Measurements from ENCODE around the gene C16orf54. TPM values are rescaled to one million over a fixed set of nuclear protein-coding genes. Genes with fewer than 3 reads are reported as not detected.
A peak's percentile ranks its signal among the peaks of the same experiment; 100 is the strongest.
"Not testable (repeated sequence)": the region's sequence is repeated elsewhere in the genome, so short reads cannot be mapped to it uniquely, and the experiment has no call there.

Gene C16orf54
- total RNA-seq, 4 donors from 2014 or later = 0.34 to 1.1 TPM; not detected in 2

- no peaks in the 10 kb centered on the region for H3K27me3 ChIP-seq
- H3K4me1 ChIP-seq = peaks cover 8% of the 10 kb centered on the region
- 42% methylated on average over 17 of the region's 17 CpGs for WGBS
- no peak overlapping the region for H3K4me3 ChIP-seq
- no peak for DNase-seq (ENCODE audit: low spot score in 2 of 2)
- TF ChIP-seq CTCF (IDR thresholded peaks at IDR 0.05) (peak; percentile 41 to 52), EP300 (IDR thresholded peaks at IDR 0.05) (no peak)
- H3K36me3 ChIP-seq = no peaks in the 10 kb centered on the region
- H3K27ac ChIP-seq = no peak overlapping the region
- no peaks in the 10 kb centered on the region for H3K9me3 ChIP-seq
These were observed 35.3 kb downstream of the C16orf54 start for GRCh38 chr16:29710227-29711219.

GRCh38 chr16:29709657-29710056, 36.1 kb downstream of the C16orf54 start:
- H3K9me3 ChIP-seq; H3K36me3 ChIP-seq; DNase-seq (ENCODE audit: low spot score in 2 of 2); H3K4me1 ChIP-seq; H3K27me3 ChIP-seq; H3K27ac ChIP-seq; H3K4me3 ChIP-seq: not testable (repeated sequence)
- WGBS = 59% methylated on average over 6 of the region's 6 CpGs

GRCh38 chr16:29708917-29709600, 36.7 kb downstream of the C16orf54 start:
- Histone ChIP-seq H3K36me3 (no peaks in the 10 kb centered on the region), H3K27me3 (no peaks in the 10 kb centered on the region), H3K4me3 (no peak overlapping the region), H3K4me1 (peaks cover 8% of the 10 kb centered on the region), H3K9me3 (no peaks in the 10 kb centered on the region), H3K27ac (no peak overlapping the region)
- DNase-seq (ENCODE audit: low spot score in 2 of 2) = no peak
- WGBS = 59% methylated on average over 16 of the region's 16 CpGs
- TF ChIP-seq EP300 (IDR thresholded peaks at IDR 0.05) = no peak
- no peak for TF ChIP-seq POLR2AphosphoS5 (IDR thresholded peaks at IDR 0.05)
- no peak for TF ChIP-seq CTCF (IDR thresholded peaks at IDR 0.05)
- no peak for TF ChIP-seq POLR2A (IDR thresholded peaks at IDR 0.05)

- not testable (repeated sequence) for H3K36me3 ChIP-seq; DNase-seq (ENCODE audit: low spot score in 2 of 2); H3K9me3 ChIP-seq; H3K4me3 ChIP-seq; H3K27me3 ChIP-seq; H3K27ac ChIP-seq; H3K4me1 ChIP-seq
- WGBS = 95% methylated on average over 1 of the region's 1 CpG
These were observed 38.6 kb downstream of the C16orf54 start for GRCh38 chr16:29707160-29707559.

GRCh38 chr16:29705030-29705429, 40.8 kb downstream of the C16orf54 start:
- WGBS = 56% methylated on average over 2 of the region's 2 CpGs

More at GRCh38 chr16:29705030-29705429, 40.8 kb downstream of the C16orf54 start:
- H3K27ac ChIP-seq = no peak overlapping the region
- no peaks in the 10 kb centered on the region for H3K27me3 ChIP-seq
- no peaks in the 10 kb centered on the region for H3K36me3 ChIP-seq
- peaks cover 2% of the 10 kb centered on the region for H3K4me1 ChIP-seq
- H3K4me3 ChIP-seq = no peak overlapping the region
- H3K9me3 ChIP-seq = no peaks in the 10 kb centered on the region
- TF ChIP-seq POLR2AphosphoS5 (IDR thresholded peaks at IDR 0.05) (no peak), CTCF (IDR thresholded peaks at IDR 0.05) (no peak), POLR2A (IDR thresholded peaks at IDR 0.05) (no peak), EP300 (IDR thresholded peaks at IDR 0.05) (no peak)
- DNase-seq (ENCODE audit: low spot score in 2 of 2) = no peak
